Neural cell (in vitro differentiated cells): ENCODE measurements around the gene OSCAR. TPM values are rescaled to one million over a fixed set of nuclear protein-coding genes. Genes with fewer than 3 reads are reported as not detected.

ENCODE experiments used
- H2AFZ ChIP-seq: fragments of 200-600, 300-800 bp; sonication (generic), shearing (Covaris generic); 2 replicates; pipeline ENCODE4 v1.6.0; 2014; ENCODE audit warnings: low read depth, mild to moderate bottlenecking, antibody characterized with exemption, low read length, moderate library complexity
- H3F3A ChIP-seq: fragments of 200-600 bp; shearing (Covaris generic); 2 replicates; pipeline ENCODE4 v1.6.1; 2016; ENCODE audit warnings: mild to moderate bottlenecking, moderate library complexity, mixed read lengths, antibody characterized with exemption, low read length; ENCODE audit not compliant: insufficient read depth, poor library complexity, severe bottlenecking
- H3K27ac ChIP-seq: fragments of 200-600, 300-800 bp; sonication (generic), shearing (Covaris generic); 2 replicates; pipeline ENCODE4 v1.5.1; 2014; ENCODE audit warnings: mild to moderate bottlenecking, low read length, moderate library complexity
- H3K27me3 ChIP-seq: fragments of 300-800, 200-600 bp; sonication (generic), shearing (Covaris generic); 2 replicates; pipeline ENCODE4 v1.6.0; 2014; ENCODE audit warnings: mild to moderate bottlenecking, low read depth, low read length, moderate library complexity; ENCODE audit not compliant: insufficient read depth
- H3K36me3 ChIP-seq: fragments of 300-800, 200-600 bp; sonication (generic), shearing (Covaris generic); 2 replicates; pipeline ENCODE4 v1.5.1; 2014; ENCODE audit warnings: mild to moderate bottlenecking, antibody characterized with exemption, low read length, moderate library complexity; ENCODE audit not compliant: insufficient read depth
- H3K4me2 ChIP-seq: fragments of 300-800, 200-600 bp; sonication (generic), shearing (Covaris generic); 2 replicates; pipeline ENCODE4 v1.6.0; 2014; ENCODE audit warnings: mild to moderate bottlenecking, low read length
- H3K4me3 ChIP-seq: fragments of 300-800, 200-600 bp; sonication (generic), shearing (Covaris generic); 2 replicates; pipeline ENCODE4 v1.5.1; 2014; ENCODE audit warnings: mild to moderate bottlenecking, low read length, moderate library complexity
- H3K79me2 ChIP-seq: fragments of 200-600 bp; shearing (Covaris generic); replicated peaks from 2 replicates; pipeline ENCODE4 v1.6.0; 2014; ENCODE audit warnings: mild to moderate bottlenecking, low read length, moderate library complexity; ENCODE audit not compliant: insufficient read depth
- H3K9ac ChIP-seq: fragments of 300-800, 200-600 bp; sonication (generic), shearing (Covaris generic); 2 replicates; pipeline ENCODE4 v1.6.1; 2016; ENCODE audit warnings: mild to moderate bottlenecking, low read length, mixed read lengths
- H3K9me2 ChIP-seq: fragments of 200-600 bp; shearing (Covaris generic); 2 replicates; pipeline ENCODE4 v1.6.1; 2016; ENCODE audit warnings: mild to moderate bottlenecking, low read length, mixed read lengths; ENCODE audit not compliant: insufficient read depth
- H3K9me3 ChIP-seq: fragments of 200-600, 300-800 bp; sonication (generic), shearing (Covaris generic); 2 replicates; pipeline ENCODE4 v1.6.1; 2016; ENCODE audit warnings: mild to moderate bottlenecking, mixed run types, low read length, moderate library complexity, mixed read lengths
- H4K20me1 ChIP-seq: fragments of 200-600 bp; shearing (Covaris generic); 2 replicates; pipeline ENCODE4 v1.6.1; 2016; ENCODE audit warnings: mild to moderate bottlenecking, mixed run types; ENCODE audit not compliant: insufficient read depth
- EP300 ChIP-seq: fragments of 450-650 bp; conservative IDR thresholded peaks from 2 replicates; pipeline ENCODE4 v1.6.1; 2014; ENCODE audit warnings: antibody characterized with exemption, mild to moderate bottlenecking, moderate library complexity; ENCODE audit not compliant: poor library complexity, severe bottlenecking
- EZH2 ChIP-seq: fragments of 200-600, 300-800 bp; shearing (Covaris generic), sonication (generic); IDR thresholded peaks from 2 replicates; pipeline ENCODE4 v1.6.1; 2014; ENCODE audit warnings: antibody characterized with exemption, low read length, borderline replicate concordance, mild to moderate bottlenecking; ENCODE audit not compliant: insufficient read depth, poor library complexity, severe bottlenecking
- MXI1 ChIP-seq: fragments of 450-650 bp; conservative IDR thresholded peaks from 2 replicates; pipeline ENCODE4 v1.6.1; 2014; ENCODE audit warnings: antibody characterized with exemption, mild to moderate bottlenecking; ENCODE audit not compliant: poor library complexity, severe bottlenecking
- POLR2AphosphoS5 ChIP-seq: IDR thresholded peaks from 2 replicates; pipeline ENCODE4 v1.6.1; 2012
- RAD21 ChIP-seq: fragments of 450-650 bp; conservative IDR thresholded peaks from 2 replicates; pipeline ENCODE4 v1.6.1; 2014; ENCODE audit warnings: antibody characterized with exemption, mild to moderate bottlenecking, moderate library complexity
- SMC3 ChIP-seq: fragments of 450-650 bp; conservative IDR thresholded peaks from 2 replicates; pipeline ENCODE4 v1.6.1; 2014; ENCODE audit warnings: antibody characterized with exemption, mild to moderate bottlenecking, moderate library complexity; ENCODE audit not compliant: poor library complexity
- TAF1 ChIP-seq: IDR thresholded peaks from 2 replicates; pipeline ENCODE4 v1.6.1; 2012; ENCODE audit warnings: low read depth
- polyA plus RNA-seq: library from polyadenylated mRNA; depleted of rRNA; stranded (reverse); fragments of >200 nt; gene quantifications from 2 replicates; pipeline ENCODE4 v1.2.3, GENCODE V29; 2014
- TF ChIP-seq, protein P1 (sequence below): IDR thresholded peaks from 2 replicates; pipeline ENCODE4 v1.6.1; 2012; ENCODE audit warnings: borderline replicate concordance

OSCAR gene
- polyA plus RNA-seq, 1 donor from 2014 or later: 0.20 TPM

DNA sequence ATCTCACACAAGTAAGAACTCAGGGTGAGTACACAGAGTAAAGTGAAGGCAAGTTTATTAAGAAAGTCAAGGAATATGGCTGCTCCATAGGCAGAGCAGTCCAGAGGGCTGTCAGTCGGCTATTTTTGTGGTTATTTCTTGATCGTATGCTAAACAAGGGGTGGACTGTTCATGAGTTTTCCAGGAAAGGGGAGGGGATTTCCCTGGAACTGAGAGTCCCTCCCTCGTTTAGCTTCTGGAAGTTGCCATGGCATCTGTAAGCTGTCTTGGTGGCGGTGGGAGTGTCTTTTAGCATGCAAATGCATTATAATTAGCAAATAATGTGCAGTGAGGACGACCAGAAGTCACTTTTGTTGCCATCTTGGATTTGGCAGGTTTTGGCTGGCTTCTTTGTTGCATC lies 31.1 kb downstream of the OSCAR start:
- no peaks in the 10 kb centered on the region for H3K79me2 ChIP-seq
- no peak for TF ChIP-seq TAF1
- TF ChIP-seq POLR2AphosphoS5: no peak
- no peak for TF ChIP-seq EZH2
- TF ChIP-seq SMC3: no peak
- TF ChIP-seq, protein P1, sequence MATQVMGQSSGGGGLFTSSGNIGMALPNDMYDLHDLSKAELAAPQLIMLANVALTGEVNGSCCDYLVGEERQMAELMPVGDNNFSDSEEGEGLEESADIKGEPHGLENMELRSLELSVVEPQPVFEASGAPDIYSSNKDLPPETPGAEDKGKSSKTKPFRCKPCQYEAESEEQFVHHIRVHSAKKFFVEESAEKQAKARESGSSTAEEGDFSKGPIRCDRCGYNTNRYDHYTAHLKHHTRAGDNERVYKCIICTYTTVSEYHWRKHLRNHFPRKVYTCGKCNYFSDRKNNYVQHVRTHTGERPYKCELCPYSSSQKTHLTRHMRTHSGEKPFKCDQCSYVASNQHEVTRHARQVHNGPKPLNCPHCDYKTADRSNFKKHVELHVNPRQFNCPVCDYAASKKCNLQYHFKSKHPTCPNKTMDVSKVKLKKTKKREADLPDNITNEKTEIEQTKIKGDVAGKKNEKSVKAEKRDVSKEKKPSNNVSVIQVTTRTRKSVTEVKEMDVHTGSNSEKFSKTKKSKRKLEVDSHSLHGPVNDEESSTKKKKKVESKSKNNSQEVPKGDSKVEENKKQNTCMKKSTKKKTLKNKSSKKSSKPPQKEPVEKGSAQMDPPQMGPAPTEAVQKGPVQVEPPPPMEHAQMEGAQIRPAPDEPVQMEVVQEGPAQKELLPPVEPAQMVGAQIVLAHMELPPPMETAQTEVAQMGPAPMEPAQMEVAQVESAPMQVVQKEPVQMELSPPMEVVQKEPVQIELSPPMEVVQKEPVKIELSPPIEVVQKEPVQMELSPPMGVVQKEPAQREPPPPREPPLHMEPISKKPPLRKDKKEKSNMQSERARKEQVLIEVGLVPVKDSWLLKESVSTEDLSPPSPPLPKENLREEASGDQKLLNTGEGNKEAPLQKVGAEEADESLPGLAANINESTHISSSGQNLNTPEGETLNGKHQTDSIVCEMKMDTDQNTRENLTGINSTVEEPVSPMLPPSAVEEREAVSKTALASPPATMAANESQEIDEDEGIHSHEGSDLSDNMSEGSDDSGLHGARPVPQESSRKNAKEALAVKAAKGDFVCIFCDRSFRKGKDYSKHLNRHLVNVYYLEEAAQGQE: no peak
- no peak for TF ChIP-seq EP300
- no peak for TF ChIP-seq RAD21
- no peaks in the 10 kb centered on the region for H3K36me3 ChIP-seq
- H4K20me1 ChIP-seq: no peaks in the 10 kb centered on the region
- H3K9ac ChIP-seq: no peak overlapping the region
- no peak overlapping the region for H3K4me3 ChIP-seq
- H3K9me2 ChIP-seq: no peaks in the 10 kb centered on the region
- H3F3A ChIP-seq: no peaks in the 10 kb centered on the region
- H3K9me3 ChIP-seq: no peaks in the 10 kb centered on the region
- H3K27me3 ChIP-seq: no peaks in the 10 kb centered on the region
- no peak overlapping the region for H3K4me2 ChIP-seq
- no peak overlapping the region for H3K27ac ChIP-seq
- H2AFZ ChIP-seq: no peak overlapping the region

DNA sequence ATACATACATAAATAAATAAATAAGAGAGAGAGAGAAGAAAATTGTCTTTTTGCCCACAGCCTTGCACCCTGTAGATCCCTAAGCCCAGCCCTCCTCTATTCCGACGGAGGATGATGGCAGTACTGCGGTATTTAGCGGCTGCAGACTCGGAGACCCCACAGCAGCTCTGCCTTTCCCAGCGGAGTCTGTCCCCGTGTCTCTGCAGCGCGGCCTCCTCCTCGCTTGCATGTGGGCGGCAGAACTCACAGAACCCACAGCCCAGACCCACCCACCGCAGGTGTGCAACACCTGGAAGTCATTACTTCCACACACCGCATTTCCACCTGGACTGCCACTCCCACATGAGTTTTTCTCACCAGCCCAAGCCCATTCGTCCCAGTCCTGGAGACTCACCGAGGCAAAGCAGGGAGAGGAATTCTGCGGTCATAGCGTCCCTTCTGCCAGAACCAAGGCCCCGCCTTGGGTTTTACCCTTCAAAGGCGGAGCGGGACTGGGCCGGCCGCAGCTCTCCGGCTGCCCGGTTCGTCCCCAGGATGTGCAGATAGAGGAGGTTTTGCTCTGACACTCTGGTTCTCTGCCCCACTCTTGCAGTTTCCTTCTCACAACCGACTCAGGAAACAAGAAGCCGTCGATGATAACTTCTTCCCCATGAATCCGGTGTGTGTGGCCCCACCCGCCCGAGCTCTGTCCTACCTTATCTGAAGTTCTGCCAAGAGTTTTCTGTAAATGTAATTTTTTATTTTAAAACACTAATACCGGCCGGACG lies 37.1 kb downstream of the OSCAR start, which contains the start of gene VSTM1:
Gene VSTM1 (minus strand): TSS at position 548 of the 767 bp plus-strand sequence. CDS start 120 bp downstream, at position 428.
- no peak within 1 kb of the TSS for H3K4me2 ChIP-seq
- no peaks in the 10 kb centered on the region for H3K36me3 ChIP-seq
- no peaks in the 10 kb centered on the region for H3K9me3 ChIP-seq
- no peak within 1 kb of the TSS for H3K27ac ChIP-seq
- no peaks in the 10 kb centered on the region for H3K27me3 ChIP-seq
- H4K20me1 ChIP-seq: no peaks in the 10 kb centered on the region
- H3K9me2 ChIP-seq: no peaks in the 10 kb centered on the region
- H3K9ac ChIP-seq: no peak within 1 kb of the TSS
- no peaks in the 10 kb centered on the region for H3F3A ChIP-seq
- no peaks in the 10 kb centered on the region for H3K79me2 ChIP-seq
- H3K4me3 ChIP-seq: no peak within 1 kb of the TSS
- H2AFZ ChIP-seq: no peak within 1 kb of the TSS
- TF ChIP-seq MXI1 (no peak), RAD21 (no peak), TAF1 (no peak), SMC3 (no peak)
- TF ChIP-seq, protein P1: no peak
